ENCODE measurements around the gene MS4A15. TPM values are rescaled to one million over a fixed set of nuclear protein-coding genes. Genes with fewer than 3 reads are reported as not detected.

Gene MS4A15
- total RNA-seq, 1 donor from 2014 or later: not detected

DNA sequence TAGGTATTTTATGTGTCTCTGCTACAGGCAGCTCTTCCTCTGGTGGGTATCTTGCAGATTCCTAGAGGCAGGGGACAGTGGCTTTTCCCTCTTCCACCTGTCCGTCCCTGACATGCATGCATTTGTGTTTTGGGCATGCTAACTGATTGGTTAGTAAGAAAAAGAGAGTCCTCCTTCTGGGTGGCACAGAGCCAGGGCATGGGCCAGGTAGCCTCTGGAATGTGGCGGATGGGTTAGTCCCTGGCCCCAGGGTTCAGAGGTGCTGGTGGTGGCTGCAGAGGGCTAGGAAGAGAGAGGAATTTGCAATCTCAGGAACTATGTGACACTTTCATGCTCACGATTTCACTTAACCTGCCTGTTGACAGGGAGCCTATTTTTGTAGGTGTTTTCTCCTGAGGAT is 5.8 kb upstream of the MS4A15 start:
- Mint-ChIP-seq H3K27me3 (ENCODE audit: low read depth, unreplicated experiment) (peaks cover 32% of the 10 kb centered on the region), H3K27ac (ENCODE audit: unreplicated experiment) (no peak overlapping the region), H3K4me1 (ENCODE audit: low read depth, unreplicated experiment) (no peaks in the 10 kb centered on the region), H3K9me3 (ENCODE audit: unreplicated experiment) (no peaks in the 10 kb centered on the region), H3K36me3 (ENCODE audit: low read depth, unreplicated experiment) (no peaks in the 10 kb centered on the region), H3K4me3 (ENCODE audit: unreplicated experiment) (no peak overlapping the region)
- H2AFZ ChIP-seq (ENCODE audit: low read depth, low read length): no peak overlapping the region
- no peak overlapping the region for H3K4me3 ChIP-seq (ENCODE audit: insufficient read depth, low read depth, low read length)
- H4K20me1 ChIP-seq (ENCODE audit: insufficient read depth, low read length): no peaks in the 10 kb centered on the region
- no peak overlapping the region for H3K4me2 ChIP-seq (ENCODE audit: low read length)
- H3K36me3 ChIP-seq (ENCODE audit: insufficient read depth, low read length): no peaks in the 10 kb centered on the region
- no peak overlapping the region for H3K9ac ChIP-seq (ENCODE audit: low read length)
- no peaks in the 10 kb centered on the region for H3K79me2 ChIP-seq (ENCODE audit: insufficient read depth, low read length)
- peaks cover 6% of the 10 kb centered on the region for H3K9me3 ChIP-seq (ENCODE audit: insufficient read depth, low read depth, low read length)
- TF ChIP-seq EZH2 (IDR thresholded peaks at IDR 0.05; ENCODE audit: insufficient read depth, low read length): no peak
- TF ChIP-seq, protein P1, sequence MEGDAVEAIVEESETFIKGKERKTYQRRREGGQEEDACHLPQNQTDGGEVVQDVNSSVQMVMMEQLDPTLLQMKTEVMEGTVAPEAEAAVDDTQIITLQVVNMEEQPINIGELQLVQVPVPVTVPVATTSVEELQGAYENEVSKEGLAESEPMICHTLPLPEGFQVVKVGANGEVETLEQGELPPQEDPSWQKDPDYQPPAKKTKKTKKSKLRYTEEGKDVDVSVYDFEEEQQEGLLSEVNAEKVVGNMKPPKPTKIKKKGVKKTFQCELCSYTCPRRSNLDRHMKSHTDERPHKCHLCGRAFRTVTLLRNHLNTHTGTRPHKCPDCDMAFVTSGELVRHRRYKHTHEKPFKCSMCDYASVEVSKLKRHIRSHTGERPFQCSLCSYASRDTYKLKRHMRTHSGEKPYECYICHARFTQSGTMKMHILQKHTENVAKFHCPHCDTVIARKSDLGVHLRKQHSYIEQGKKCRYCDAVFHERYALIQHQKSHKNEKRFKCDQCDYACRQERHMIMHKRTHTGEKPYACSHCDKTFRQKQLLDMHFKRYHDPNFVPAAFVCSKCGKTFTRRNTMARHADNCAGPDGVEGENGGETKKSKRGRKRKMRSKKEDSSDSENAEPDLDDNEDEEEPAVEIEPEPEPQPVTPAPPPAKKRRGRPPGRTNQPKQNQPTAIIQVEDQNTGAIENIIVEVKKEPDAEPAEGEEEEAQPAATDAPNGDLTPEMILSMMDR (IDR thresholded peaks at IDR 0.05; ENCODE audit: insufficient read depth, low read depth, low read length): no peak
- no peaks in the 10 kb centered on the region for H3K27me3 ChIP-seq (ENCODE audit: insufficient read depth, low read length)
- DNase-seq (ENCODE audit: low read depth): no peak
- H3K4me1 ChIP-seq (ENCODE audit: insufficient read depth, low read length): no peaks in the 10 kb centered on the region
- H3K27ac ChIP-seq (ENCODE audit: low read depth, low read length): no peak overlapping the region
- no peak for FAIRE-seq

- no peak overlapping the region for H3K9ac ChIP-seq (ENCODE audit: low read length)
- H3K27ac ChIP-seq (ENCODE audit: low read depth, low read length): no peak overlapping the region
- H3K9me3 ChIP-seq (ENCODE audit: insufficient read depth, low read depth, low read length): no peaks in the 10 kb centered on the region
- no peaks in the 10 kb centered on the region for H3K36me3 ChIP-seq (ENCODE audit: insufficient read depth, low read length)
- no peaks in the 10 kb centered on the region for H3K27me3 ChIP-seq (ENCODE audit: insufficient read depth, low read length)
- no peak overlapping the region for H3K4me3 Mint-ChIP-seq (ENCODE audit: unreplicated experiment)
- TF ChIP-seq EZH2 (IDR thresholded peaks at IDR 0.05; ENCODE audit: insufficient read depth, low read length): no peak
- TF ChIP-seq, protein P1 (IDR thresholded peaks at IDR 0.05; ENCODE audit: insufficient read depth, low read depth, low read length): no peak
- no peak overlapping the region for H3K4me3 ChIP-seq (ENCODE audit: insufficient read depth, low read depth, low read length)
- no peaks in the 10 kb centered on the region for H4K20me1 ChIP-seq (ENCODE audit: insufficient read depth, low read length)
- no peak for DNase-seq (ENCODE audit: low read depth)
- H3K79me2 ChIP-seq (ENCODE audit: insufficient read depth, low read length): no peaks in the 10 kb centered on the region
- no peak overlapping the region for H3K27ac Mint-ChIP-seq (ENCODE audit: unreplicated experiment)
- no peak for FAIRE-seq
- H3K4me1 ChIP-seq (ENCODE audit: insufficient read depth, low read length): no peaks in the 10 kb centered on the region
- no peaks in the 10 kb centered on the region for H3K36me3 Mint-ChIP-seq (ENCODE audit: low read depth, unreplicated experiment)
- no peaks in the 10 kb centered on the region for H3K9me3 Mint-ChIP-seq (ENCODE audit: unreplicated experiment)
- H2AFZ ChIP-seq (ENCODE audit: low read depth, low read length): no peak overlapping the region
- H3K4me2 ChIP-seq (ENCODE audit: low read length): no peak overlapping the region
- peaks cover 29% of the 10 kb centered on the region for H3K27me3 Mint-ChIP-seq (ENCODE audit: low read depth, unreplicated experiment)
- H3K4me1 Mint-ChIP-seq (ENCODE audit: low read depth, unreplicated experiment): peaks cover 4% of the 10 kb centered on the region
Observed at GRCh38 chr11:60753309-60753708, 3.4 kb upstream of the MS4A15 start.

DNA sequence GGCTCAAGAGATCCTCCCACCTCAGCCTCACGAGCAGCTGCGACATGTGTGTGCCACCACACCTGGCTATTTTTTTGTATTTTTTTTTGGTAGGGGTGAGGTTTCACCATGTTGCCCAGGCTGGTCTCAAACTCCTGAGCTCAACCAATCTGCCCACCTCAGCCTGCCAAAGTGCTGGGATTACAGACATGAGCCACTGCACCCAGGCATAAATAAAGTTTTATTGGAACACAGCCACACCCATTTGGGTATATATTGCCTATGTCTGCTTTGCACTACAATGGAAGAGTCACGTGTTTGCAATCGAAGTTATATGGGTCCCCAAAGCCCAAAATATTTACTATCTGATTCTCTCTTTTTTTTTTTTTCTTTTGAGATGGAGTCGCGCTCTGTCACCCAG is 1.8 kb upstream of the MS4A15 start:
- Mint-ChIP-seq H3K4me3 (ENCODE audit: unreplicated experiment) (no peak overlapping the region), H3K27ac (ENCODE audit: unreplicated experiment) (no peak overlapping the region), H3K9me3 (ENCODE audit: unreplicated experiment) (no peaks in the 10 kb centered on the region), H3K4me1 (ENCODE audit: low read depth, unreplicated experiment) (peaks cover 4% of the 10 kb centered on the region), H3K36me3 (ENCODE audit: low read depth, unreplicated experiment) (no peaks in the 10 kb centered on the region), H3K27me3 (ENCODE audit: low read depth, unreplicated experiment) (peaks cover 27% of the 10 kb centered on the region)
- H3K4me2 ChIP-seq (ENCODE audit: low read length): no peak overlapping the region
- no peaks in the 10 kb centered on the region for H3K27me3 ChIP-seq (ENCODE audit: insufficient read depth, low read length)
- no peaks in the 10 kb centered on the region for H3K4me1 ChIP-seq (ENCODE audit: insufficient read depth, low read length)
- H3K36me3 ChIP-seq (ENCODE audit: insufficient read depth, low read length): no peaks in the 10 kb centered on the region
- no peak overlapping the region for H3K27ac ChIP-seq (ENCODE audit: low read depth, low read length)
- no peaks in the 10 kb centered on the region for H3K79me2 ChIP-seq (ENCODE audit: insufficient read depth, low read length)
- no peak overlapping the region for H3K9ac ChIP-seq (ENCODE audit: low read length)
- no peaks in the 10 kb centered on the region for H4K20me1 ChIP-seq (ENCODE audit: insufficient read depth, low read length)
- no peak overlapping the region for H3K4me3 ChIP-seq (ENCODE audit: insufficient read depth, low read depth, low read length)
- no peaks in the 10 kb centered on the region for H3K9me3 ChIP-seq (ENCODE audit: insufficient read depth, low read depth, low read length)
- DNase-seq (ENCODE audit: low read depth) (no peak), FAIRE-seq (no peak)
- TF ChIP-seq, protein P1 (IDR thresholded peaks at IDR 0.05; ENCODE audit: insufficient read depth, low read depth, low read length): no peak
- no peak for TF ChIP-seq EZH2 (IDR thresholded peaks at IDR 0.05; ENCODE audit: insufficient read depth, low read length)
- H2AFZ ChIP-seq (ENCODE audit: low read depth, low read length): no peak overlapping the region

Measured in astrocyte (in vitro differentiated cells and primary cell).